HG03354 (cell line): ENCODE measurements around the gene THADA.
"Not testable (repeated sequence)": the region's sequence is repeated elsewhere in the genome, so short reads cannot be mapped to it uniquely, and the experiment has no call there.

ENCODE experiments used
- ATAC-seq: cut with Tn5 transposase; IDR thresholded peaks from one replicate; pipeline ENCODE4 v1.9.1; 2021; ENCODE audit warnings: mild to moderate bottlenecking; ENCODE audit not compliant: unreplicated experiment, poor library complexity, severe bottlenecking

Gene THADA

GRCh38 chr2:43300222-43300621, 295.6 kb downstream of the THADA start:
- no peak for ATAC-seq

GRCh38 chr2:43298500-43298899, 297.3 kb downstream of the THADA start:
- no peak for ATAC-seq

GRCh38 chr2:43297740-43298139, 298.1 kb downstream of the THADA start:
- ATAC-seq: not testable (repeated sequence)

GRCh38 chr2:43294973-43295603, 300.8 kb downstream of the THADA start:
- ATAC-seq: no peak

- peak; percentile 99 for ATAC-seq
Measured at GRCh38 chr2:43293744-43294695, 301.8 kb downstream of the THADA start.

GRCh38 chr2:43292851-43293743, 302.7 kb downstream of the THADA start:
- ATAC-seq: no peak

- no peak for ATAC-seq
Measured at GRCh38 chr2:43292297-43292696, 303.5 kb downstream of the THADA start.

- ATAC-seq: no peak
Measured at GRCh38 chr2:43289331-43289730, 306.5 kb downstream of the THADA start.

GRCh38 chr2:43288417-43289305, 307.2 kb downstream of the THADA start:
- ATAC-seq: no peak

GRCh38 chr2:43285987-43286386, 309.9 kb downstream of the THADA start:
- ATAC-seq: no peak

- ATAC-seq: no peak
Measured at GRCh38 chr2:43284967-43285366, 310.9 kb downstream of the THADA start.

GRCh38 chr2:43284347-43284746, 311.5 kb downstream of the THADA start:
- not testable (repeated sequence) for ATAC-seq

- ATAC-seq: no peak
Measured at GRCh38 chr2:43280994-43281393, 314.8 kb downstream of the THADA start.

GRCh38 chr2:43279317-43279840, 316.5 kb downstream of the THADA start:
- no peak for ATAC-seq

GRCh38 chr2:43278564-43279220, 317.1 kb downstream of the THADA start:
- no peak for ATAC-seq

GRCh38 chr2:43276962-43277391, 318.9 kb downstream of the THADA start:
- no peak for ATAC-seq

- ATAC-seq: no peak
Measured at GRCh38 chr2:43276266-43276941, 319.4 kb downstream of the THADA start.

- ATAC-seq: no peak
Measured at GRCh38 chr2:43274721-43275120, 321.1 kb downstream of the THADA start.
